ENCODE measurements around the gene CRIP2.
A peak's percentile ranks its signal among the peaks of the same experiment; 100 is the strongest.

The CRIP2 gene

DNA sequence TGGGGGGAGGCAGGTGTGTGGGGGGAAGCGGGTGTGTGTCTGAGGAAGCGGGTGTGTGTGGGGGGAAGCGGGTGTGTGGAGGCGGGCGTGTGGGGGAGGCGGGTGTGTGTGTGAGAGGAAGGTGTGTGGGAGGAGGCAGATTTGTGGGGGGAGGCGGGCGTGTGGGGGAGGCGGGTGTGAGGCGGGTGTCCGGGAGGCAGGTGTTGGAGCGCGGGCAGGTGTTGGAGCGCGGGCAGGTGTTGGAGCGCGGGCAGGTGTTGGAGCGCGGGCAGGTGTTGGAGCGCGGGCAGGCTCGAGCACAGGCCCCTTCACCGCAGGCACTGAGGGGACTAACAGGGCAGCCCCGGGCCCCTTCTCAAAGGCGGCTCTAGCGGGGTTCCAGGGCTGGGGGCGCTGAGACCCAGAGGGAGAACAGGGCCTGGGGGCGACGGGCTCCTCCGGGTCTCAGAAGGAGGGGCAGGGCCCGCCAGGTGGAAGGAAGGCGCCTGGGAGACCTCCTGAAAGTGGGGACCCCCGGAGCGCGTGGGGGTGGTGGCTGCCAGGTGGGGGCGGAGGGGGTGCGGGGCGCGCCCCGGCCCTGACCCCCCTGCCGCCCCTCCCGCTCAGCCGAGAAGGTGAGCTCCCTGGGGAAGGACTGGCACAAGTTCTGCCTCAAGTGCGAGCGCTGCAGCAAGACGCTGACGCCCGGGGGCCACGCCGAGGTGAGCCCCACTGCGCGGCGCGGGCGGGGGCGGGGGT is 3.2 kb downstream of the CRIP2 start:
- peak; percentile 31 for DNase-seq

DNA sequence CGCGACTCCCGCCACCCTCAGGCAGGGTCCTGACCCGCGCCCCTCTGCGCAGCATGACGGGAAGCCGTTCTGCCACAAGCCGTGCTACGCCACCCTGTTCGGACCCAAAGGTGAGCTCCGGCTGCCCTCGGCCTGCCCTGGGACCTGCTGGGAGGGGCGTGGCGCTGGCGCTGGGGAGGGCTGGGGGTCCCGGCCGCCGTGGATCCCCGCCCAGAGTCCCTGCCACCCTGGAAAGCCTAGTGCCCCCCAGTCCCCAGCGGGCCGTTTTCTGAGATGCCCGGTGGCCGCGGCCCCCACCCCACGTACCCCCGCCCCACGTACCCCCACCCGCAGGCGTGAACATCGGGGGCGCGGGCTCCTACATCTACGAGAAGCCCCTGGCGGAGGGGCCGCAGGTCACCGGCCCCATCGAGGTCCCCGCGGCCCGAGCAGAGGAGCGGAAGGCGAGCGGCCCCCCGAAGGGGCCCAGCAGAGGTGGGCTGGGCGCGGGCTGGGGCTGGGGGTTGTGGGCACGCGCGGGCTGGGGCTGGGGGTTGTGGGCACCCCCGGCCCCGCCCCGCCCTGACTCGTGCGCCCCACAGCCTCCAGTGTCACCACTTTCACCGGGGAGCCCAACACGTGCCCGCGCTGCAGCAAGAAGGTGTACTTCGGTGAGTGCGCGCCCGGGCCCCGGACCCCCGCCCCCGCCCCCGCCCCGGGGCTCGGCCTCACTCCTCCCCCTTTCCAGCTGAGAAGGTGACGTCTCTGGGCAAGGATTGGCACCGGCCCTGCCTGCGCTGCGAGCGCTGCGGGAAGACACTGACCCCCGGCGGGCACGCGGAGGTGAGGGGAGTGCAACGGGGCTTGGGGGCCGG is 4.0 kb downstream of the CRIP2 start:
- no peak for DNase-seq

DNA sequence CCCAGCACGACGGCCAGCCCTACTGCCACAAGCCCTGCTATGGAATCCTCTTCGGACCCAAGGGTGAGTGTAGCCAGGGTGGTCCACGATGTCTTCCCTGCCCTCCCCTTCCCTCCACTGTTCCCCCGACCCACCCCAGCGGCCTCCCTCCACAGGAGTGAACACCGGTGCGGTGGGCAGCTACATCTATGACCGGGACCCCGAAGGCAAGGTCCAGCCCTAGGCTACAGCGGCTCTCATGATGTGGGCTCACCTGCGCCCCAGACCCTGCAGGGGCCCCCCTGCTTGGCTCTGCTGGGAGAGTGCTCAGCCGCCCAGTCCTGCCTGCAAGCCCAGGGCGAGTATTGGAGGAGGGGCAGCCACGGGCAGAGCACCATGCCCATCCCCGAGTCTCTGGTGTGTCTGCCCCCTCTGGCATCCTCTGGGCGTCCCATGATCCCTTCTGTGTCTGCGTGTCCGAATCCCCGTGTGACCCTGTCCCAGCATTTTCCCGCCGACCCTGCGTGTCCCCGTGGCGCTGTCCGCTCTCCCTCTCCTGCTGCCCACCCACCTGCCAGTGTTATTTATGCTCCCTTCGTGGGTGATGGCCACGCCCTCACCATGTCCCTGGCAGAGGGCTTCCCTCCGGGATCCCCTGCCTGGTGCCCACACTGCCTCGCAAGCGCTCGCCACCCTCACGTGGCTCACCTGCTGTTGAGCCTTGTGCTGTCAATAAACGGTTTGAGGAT is 5.0 kb downstream of the CRIP2 start:
- no peak for DNase-seq

DNA sequence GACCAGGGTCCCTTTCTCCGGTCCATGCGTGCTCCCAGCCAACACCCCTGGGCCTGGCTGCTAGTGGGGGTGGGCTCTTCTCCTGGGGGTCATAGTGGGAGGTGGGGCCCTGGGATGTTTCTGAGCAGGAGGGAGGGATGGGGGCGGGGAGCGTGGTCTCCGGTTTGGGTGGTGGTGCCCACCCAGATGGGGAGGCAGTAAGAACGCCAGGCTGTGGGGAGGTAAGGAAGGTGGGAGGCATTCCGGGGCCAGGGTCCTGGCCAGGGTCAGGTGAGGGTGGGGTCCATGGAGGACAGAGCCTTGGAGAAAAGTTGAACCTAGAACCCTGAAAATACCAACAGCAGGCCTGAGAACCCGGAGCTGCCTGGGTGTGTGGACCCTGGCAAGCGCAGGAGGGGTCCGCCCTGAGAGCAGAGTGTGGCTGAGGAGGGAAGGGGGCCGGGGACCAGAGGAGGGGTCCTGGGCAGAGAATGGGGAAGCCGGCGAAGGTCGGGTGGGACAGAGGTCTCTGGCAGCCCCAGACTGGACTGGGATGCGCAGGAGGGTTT is 5.7 kb downstream of the CRIP2 start:
- DNase-seq = no peak

DNA sequence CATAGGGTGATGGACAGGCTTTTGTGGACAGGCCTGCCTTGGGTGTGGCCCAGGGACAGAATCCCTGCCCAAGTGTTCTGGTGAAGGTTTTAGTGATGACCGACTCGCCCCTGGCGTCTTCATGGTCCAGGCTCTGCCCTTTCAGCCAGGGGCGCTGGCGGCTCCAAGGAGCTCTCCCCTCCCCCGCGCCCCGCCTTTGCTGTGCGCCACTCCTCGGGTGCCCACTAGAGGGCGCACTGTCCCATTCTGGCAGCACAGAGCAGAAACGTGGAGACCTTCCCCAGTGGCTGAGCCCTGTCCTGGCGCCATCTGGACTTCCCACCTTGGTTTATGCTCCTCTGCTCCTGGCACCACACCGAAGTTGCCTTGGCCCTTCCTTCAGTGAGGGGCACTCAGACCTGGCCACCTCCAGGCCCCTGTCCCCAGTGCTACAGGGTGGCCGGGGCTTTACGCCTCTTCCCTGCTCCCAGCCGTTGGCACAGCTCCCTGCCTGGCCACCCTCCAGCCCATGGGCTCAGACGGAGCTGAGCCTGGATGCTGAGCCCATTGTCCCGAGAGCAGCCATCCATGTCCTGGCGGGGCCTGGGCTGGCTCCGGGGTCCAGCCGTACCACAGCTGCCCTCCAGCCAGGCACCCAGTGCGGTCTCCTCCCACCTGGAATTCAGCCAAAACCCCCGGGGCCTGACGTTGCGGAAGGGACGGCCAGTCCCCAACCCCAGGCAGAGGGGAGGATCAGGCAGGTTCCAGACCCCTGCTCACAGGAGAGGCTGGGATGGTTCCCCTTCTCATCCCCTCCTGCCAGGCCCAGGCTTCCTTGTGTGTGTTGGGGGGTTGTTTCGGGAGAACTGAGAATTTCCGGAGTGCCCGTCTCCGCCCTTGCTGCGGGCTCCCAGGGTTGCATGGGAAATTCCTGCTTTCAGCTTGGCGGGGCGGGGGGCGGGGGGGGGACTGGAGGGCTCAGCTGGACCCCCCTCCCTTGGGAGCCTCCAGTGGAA is 6.5 kb downstream of the CRIP2 start:
- peak; percentile 74 for DNase-seq

DNA sequence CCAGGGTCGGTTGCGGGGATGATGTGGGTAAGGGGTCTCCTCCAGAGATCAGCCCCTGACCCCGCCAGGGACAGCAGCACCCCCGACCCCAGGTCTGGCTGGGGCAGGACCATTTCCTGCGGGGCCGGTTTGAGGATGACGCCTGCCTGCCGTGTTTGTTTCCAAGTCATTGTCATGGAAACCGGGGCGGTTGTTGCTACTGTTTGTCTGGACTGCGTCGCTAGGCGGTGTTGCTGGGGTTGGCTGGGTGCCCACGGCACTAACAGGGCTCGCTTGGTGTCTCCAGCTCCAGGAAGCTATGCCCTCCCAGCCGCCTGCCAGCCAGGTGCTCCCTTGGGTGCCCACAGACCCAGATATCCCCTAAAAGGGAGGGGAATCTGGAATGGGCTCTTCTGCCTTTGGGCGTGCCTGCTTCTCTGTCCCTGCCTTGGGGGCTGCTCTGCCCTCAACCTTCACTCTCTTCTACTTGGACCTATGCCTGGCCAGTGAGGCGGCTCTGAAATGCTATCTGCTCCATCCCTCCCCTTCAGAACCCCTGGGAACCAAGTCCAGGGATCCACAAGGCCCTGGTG is 7.4 kb downstream of the CRIP2 start:
- DNase-seq = peak; percentile 97

DNA sequence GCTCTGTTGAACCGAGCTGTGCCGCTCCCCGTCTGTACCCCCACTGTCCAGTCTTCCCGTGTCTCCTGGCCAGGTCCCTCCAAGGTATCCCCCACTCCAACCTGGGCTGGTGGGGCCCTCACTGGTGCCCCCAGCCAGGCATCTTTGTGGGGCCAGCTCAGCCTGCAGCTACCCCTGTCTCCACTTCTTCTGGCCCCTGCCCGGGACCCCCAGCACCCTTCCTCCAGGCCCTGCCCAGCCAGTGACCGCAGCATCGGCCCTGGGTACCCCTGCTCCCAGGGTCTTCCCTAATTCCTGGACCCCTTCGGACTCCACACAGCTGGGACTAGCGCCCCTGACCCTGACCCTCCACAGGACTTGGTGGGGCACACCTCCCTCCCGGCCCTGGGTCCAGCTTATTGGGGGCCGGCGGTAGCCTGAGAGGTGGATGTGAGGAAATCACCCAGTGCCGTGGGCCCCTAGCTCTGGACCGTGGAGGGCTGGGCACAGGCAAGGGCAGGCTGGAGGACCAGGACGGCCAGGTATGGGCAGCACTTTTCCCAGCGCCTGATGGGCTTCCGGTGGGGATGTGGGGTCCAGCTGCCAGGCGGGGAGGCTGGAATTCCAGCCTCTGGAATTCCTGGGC is 8.0 kb downstream of the CRIP2 start:
- DNase-seq = no peak

DNA sequence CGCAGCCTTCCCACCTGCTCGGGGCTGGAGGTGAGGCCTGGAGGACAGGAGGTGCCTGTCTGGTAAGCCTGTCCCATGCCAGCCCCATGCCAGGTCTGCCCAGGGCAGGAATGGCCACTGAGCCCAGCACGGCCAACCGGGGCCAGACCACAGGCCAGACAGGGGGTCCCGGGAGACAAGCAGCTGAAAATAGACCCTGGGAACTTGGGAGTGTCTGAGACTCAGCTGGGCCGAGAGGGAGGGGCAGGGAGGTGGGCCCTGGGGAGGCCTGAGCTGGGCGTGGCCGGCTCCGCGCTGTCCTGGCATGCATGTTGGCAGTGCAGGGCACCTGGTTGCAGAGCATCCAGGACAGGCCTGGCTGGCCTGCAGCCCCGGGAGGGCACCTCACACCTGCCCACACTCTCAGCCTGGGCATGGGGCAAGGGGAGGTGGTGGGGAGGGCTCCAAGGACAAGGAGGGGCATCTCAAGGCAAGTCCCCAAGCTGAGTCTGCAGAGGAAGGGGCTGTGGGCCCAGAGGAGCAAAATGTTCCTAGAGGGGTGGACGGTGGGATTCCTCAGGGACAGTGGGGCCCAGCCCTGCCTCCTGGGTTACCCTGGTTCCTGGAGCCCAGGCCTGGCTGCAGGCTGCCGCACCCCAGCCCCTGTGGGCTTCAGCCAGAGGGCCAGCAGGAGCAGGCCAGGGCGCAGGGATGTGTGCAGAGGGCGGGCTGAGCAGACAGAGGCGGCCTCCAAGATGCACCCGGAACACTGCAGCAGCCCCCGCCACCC is 8.9 kb downstream of the CRIP2 start:
- DNase-seq = no peak

DNA sequence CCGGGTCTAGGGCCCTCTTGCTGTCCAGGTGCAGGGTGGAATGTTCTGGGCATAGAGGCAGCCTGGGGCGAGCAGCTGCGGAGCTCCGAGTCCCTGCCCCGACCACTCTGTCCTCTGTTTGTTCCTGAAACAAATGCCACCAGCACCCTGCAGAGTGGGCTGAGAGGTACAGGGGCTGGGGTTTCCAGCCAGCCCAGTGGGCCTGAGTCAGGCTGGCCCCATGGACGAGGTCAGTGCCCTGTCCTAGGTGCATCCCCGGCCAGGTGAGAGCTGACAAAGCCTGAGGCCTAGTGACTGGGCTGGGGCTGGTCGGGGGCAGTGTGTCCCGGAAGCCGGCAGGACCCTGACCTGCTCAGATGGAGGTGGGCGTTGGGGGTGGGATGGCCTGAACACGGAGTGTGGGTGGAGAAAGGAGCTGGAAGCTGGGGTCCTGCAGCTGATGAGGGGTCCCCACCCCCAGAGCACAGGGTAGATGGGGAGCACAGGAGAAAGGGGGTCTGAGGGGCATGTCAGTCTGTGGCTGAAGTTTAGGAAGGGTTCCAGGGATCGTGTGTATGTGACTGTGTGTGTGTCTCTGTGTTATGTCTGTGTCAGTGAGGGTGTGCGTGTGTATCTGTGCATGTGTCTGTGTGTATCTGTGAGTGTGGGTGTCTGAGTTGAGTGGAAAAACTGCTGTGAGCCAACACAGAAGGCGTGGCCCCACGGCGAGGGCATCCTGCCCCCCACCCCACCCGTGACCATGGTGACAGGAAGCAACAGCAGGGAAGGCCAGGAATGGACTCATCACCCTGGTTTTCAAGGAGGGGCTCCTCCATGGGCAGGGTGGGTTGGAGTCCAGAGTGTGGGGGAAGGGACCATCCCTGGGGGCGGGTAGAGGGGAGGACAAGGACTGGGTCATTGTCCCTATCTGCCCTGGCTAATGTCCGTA is 9.7 kb downstream of the CRIP2 start:
- no peak for DNase-seq

DNA sequence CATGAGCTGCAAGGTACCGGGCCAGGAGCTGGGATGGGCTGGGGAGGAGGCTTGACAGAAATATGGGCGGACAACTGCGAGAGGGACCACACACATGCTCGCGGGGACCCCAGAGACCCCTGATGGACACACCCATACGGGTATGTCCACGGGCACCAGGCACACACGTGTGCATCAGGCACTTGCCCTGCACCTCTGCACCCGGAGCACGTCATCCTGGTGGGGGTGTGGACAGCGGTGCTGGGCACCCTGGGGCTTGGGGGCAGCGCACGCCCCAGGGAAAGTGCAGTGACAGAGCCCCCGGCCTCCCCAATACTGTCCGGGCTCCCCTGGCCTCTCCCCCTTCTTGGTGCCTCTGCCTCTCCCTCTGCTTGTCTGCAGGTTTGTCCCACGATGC is 10.4 kb downstream of the CRIP2 start:
- DNase-seq = no peak

DNA sequence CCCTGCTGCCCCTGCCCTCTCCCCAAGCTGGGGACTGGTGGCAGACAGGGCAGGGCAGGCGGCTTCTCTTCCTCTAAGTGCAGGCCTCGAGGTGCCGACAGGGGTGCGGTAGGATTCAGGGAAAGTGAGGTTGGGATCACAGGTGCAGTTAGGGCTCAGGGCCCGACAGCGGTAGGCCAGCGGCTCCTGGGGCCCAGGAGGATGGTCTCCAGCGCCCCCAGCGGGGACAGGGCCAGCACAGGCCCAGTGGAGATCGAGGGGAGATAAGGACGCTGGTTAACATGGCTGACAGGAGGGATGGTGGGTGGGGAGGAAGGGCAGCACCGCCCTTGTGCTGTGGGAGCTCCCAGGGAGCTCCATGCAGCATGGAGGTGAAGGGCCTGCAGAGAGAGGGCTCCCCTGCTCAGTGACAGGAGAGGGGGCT is 11.1 kb downstream of the CRIP2 start:
- DNase-seq = peak; percentile 62

DNA sequence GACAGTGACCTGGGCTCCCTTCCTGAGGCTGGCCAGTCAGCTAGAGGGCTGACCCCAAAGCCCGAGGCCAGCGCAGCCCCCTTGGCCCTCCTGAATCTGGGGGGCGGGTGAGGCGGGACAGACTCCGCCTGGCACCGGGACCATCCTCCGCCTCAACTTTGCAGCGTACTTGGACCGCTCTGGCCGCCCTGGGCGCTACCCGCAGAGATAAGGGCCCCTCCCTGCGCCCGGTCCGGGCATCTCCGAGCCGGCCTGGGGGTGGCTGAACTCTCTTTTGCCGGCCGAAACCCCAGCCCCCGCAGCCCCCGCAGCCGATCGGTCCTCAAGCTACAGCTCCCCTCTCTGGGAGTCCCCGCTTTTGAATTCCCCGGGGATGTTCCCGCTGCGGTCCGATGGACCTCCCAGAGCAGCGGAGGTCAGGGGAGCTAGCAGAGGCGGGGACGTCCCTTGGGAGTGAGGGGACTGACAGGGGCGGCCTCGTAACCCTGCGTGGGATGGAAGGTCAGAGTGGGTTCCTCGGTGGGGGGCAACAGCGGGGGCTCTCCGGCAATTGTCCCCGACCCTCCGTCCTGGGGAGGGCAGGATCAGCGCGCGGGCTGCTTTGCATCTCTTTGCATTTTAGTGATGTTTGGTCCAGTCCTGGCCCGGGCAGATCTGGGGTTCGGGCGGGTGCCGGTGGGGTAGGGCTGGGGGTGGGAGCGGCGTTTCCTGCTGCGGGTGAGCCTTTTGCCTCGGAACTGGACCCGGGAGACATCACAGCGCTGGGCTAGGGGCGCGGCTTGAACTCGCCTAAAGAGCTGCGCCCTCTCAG is 11.7 kb downstream of the CRIP2 start, which contains the start of gene CRIP1:
CRIP1 (plus strand) TSS at position 724 of the 811 bp plus-strand sequence. CDS start 374 bp downstream, outside the sequence.
- DNase-seq = no peak

DNA sequence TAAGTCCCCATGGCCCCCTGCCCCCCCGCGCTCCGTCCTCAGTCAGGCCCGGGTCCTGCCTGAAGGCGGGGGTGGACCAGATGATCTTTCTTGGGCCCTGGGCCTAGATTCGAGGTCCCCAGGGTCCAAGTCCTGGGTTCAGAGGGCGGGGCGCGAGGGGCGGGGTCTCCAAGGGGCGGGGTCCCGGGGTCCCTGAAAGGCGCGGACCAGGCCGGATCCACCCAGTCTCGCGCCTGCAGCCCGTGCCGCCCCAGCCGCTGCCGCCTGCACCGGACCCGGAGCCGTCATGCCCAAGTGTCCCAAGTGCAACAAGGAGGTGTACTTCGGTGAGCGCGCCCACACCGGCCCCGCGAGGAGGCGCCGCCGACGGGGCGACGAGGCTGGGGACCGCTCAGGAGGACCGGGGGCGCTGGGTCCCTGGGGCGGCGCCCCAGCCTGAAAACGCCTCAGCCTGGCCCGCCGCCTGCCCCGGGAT is 12.4 kb downstream of the CRIP2 start:
- DNase-seq = no peak

DNA sequence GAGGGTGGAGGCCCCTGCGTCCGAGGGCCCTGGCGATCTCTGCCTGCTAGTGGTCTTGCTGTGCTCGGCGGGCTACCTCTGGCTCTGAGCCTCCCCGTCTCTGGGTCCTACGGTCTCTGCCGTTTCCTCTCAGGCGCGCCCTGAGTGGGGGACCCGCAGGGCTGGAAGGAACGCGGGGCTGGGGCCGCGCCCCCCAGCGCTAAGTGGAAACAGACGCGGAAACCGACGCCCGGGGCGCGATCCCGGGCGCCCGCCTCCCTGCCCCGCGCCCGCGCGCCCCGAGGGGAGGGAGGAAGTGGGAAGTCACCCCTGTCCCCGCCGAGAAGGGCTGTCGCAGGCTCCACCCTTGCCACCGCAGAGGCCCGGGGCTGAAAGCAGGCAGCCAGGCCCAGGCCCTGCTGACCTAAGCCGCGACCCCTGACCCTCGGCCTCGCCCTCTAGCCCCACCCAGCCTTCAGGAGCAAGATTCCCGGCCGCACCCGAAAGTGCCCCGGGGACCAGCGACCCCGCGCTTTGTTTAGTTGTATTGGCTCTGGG is 12.9 kb downstream of the CRIP2 start:
- no peak for DNase-seq

DNA sequence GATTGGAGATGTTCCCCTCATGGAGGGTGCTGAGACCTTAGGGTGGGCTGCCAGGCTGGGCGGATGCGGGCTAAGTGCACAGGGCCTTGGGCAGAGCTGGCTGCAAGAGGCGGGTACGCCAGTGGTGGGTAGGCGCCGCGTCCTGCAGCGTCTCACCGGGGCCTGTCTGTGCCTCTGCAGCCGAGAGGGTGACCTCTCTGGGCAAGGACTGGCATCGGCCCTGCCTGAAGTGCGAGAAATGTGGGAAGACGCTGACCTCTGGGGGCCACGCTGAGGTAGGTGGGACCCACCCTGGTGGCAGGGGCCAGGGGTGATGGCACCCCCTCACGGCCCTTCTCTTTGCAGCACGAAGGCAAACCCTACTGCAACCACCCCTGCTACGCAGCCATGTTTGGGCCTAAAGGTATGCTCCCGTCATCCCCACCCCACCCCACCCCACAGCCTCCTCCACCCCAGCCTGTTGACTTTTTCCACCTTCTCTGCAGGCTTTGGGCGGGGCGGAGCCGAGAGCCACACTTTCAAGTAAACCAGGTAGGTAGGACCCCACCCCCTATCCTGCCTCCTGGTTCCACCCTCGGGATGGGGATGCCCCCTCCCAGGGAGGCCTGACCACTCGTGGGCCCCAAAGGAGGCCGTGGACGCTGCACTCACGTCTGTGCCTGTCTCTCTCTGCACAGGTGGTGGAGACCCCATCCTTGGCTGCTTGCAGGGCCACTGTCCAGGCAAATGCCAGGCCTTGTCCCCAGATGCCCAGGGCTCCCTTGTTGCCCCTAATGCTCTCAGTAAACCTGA is 13.6 kb downstream of the CRIP2 start:
- no peak for DNase-seq

DNA sequence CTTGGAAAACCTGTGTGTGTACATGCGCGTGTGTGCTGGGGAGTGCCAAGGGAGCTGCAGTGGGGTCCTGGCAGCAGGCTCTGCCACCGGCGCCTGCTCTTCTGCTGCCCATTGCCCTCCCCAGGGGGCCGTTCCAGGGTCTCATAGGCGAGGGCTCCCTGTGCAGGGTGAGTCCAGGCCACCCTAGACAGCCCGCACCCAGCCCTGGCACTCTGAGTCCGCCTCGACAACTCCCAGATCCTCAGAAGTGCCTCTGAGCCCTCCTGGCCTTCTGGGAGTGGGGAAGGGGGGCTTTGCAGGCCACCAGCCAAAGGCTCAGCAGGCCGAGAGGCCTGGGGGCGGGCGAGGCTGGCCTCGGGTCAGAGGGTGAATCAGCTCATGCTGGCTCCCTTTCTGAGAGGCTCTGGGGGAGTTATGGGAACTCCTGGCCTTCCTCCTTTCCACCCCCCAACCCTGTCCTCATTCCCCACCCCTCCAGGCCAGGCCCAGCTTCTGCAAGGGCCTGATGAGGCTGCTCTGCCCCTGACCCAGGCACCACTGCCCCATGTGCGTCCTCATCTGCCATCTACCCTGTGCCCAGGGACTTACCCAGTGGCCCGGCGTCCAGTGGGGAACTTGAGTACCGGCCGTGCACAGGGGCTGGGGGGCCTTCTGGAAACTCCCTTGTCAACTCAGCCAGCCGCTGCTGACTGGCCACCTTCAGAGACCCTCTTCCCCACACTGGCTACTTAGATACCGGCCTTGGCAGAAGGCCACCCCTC is 14.3 kb downstream of the CRIP2 start:
- no peak for DNase-seq
